Osteocyte (in vitro differentiated cells): Measurements from ENCODE around the gene OR10P1. TPM values are rescaled to one million over a fixed set of nuclear protein-coding genes. Genes with fewer than 3 reads are reported as not detected.

Experiments
- DNase-seq: peaks from one replicate; pipeline ENCODE4 v3.0.0; 2021; ENCODE audit warnings: mixed read lengths; ENCODE audit not compliant: unreplicated experiment; ENCODE audit errors: extremely low spot score
- H3K27ac Mint-ChIP-seq: one replicate; pipeline ENCODE4 v1.8.0; 2021; ENCODE audit warnings: mild to moderate bottlenecking, mixed read lengths; ENCODE audit not compliant: unreplicated experiment
- H3K27me3 Mint-ChIP-seq: one replicate; pipeline ENCODE4 v1.8.0; 2021; ENCODE audit warnings: mixed read lengths; ENCODE audit not compliant: unreplicated experiment
- H3K36me3 Mint-ChIP-seq: one replicate; pipeline ENCODE4 v1.8.0; 2021; ENCODE audit warnings: mixed read lengths; ENCODE audit not compliant: unreplicated experiment
- H3K4me1 Mint-ChIP-seq: one replicate; pipeline ENCODE4 v1.8.0; 2021; ENCODE audit warnings: mixed read lengths; ENCODE audit not compliant: unreplicated experiment
- H3K4me3 Mint-ChIP-seq: one replicate; pipeline ENCODE4 v1.8.0; 2021; ENCODE audit warnings: mild to moderate bottlenecking, moderate library complexity, mixed read lengths; ENCODE audit not compliant: unreplicated experiment
- H3K9me3 Mint-ChIP-seq: one replicate; pipeline ENCODE4 v1.8.0; 2021; ENCODE audit warnings: mixed read lengths; ENCODE audit not compliant: unreplicated experiment
- CTCF ChIP-seq: fragments of 200-600 bp; sonication (generic); IDR thresholded peaks from 2 replicates; pipeline ENCODE4 v1.5.0; 2021; ENCODE audit warnings: antibody characterized with exemption, mild to moderate bottlenecking, moderate library complexity
- total RNA-seq: library from RNA; stranded (reverse); gene quantifications from 2 replicates; pipeline ENCODE4 v1.2.1, GENCODE V29; 2021

The OR10P1 gene
- total RNA-seq, 1 donor from 2014 or later, result not detected

GRCh38 chr12:55666508-55666907 lies 29.8 kb downstream of the OR10P1 start:
- TF ChIP-seq CTCF, result no peak
- Mint-ChIP-seq H3K4me3 (no peak overlapping the region), H3K36me3 (no peaks in the 10 kb centered on the region), H3K9me3 (no peaks in the 10 kb centered on the region), H3K4me1 (peaks cover 4% of the 10 kb centered on the region), H3K27me3 (peaks cover 24% of the 10 kb centered on the region), H3K27ac (no peak overlapping the region)
- DNase-seq, result no peak

- no peak overlapping the region for H3K4me3 Mint-ChIP-seq
- no peak for DNase-seq
- H3K36me3 Mint-ChIP-seq, result no peaks in the 10 kb centered on the region
- no peaks in the 10 kb centered on the region for H3K4me1 Mint-ChIP-seq
- H3K9me3 Mint-ChIP-seq, result no peaks in the 10 kb centered on the region
- peaks cover 18% of the 10 kb centered on the region for H3K27me3 Mint-ChIP-seq
- H3K27ac Mint-ChIP-seq, result no peak overlapping the region
- TF ChIP-seq CTCF, result no peak
Observed at GRCh38 chr12:55670276-55670675, 33.6 kb downstream of the OR10P1 start.

GRCh38 chr12:55671746-55672145 lies 35.1 kb downstream of the OR10P1 start:
- H3K4me1 Mint-ChIP-seq, result no peaks in the 10 kb centered on the region
- no peak for TF ChIP-seq CTCF

GRCh38 chr12:55673638-55674037 lies 36.9 kb downstream of the OR10P1 start:
- Mint-ChIP-seq H3K9me3 (no peaks in the 10 kb centered on the region), H3K27me3 (peaks cover 28% of the 10 kb centered on the region), H3K27ac (no peak overlapping the region), H3K36me3 (no peaks in the 10 kb centered on the region), H3K4me1 (no peaks in the 10 kb centered on the region), H3K4me3 (no peak overlapping the region)
- no peak for TF ChIP-seq CTCF
- no peak for DNase-seq

More at GRCh38 chr12:55671746-55672145, 35.1 kb downstream of the OR10P1 start:
- Mint-ChIP-seq H3K9me3 (no peaks in the 10 kb centered on the region), H3K4me3 (no peak overlapping the region), H3K27ac (no peak overlapping the region), H3K36me3 (no peaks in the 10 kb centered on the region), H3K27me3 (peaks cover 28% of the 10 kb centered on the region)
- DNase-seq, result no peak

GRCh38 chr12:55675666-55676065 lies 39.0 kb downstream of the OR10P1 start:
- Mint-ChIP-seq H3K4me3 (no peak overlapping the region), H3K9me3 (no peaks in the 10 kb centered on the region), H3K36me3 (no peaks in the 10 kb centered on the region), H3K27me3 (peaks cover 39% of the 10 kb centered on the region), H3K27ac (no peak overlapping the region), H3K4me1 (no peaks in the 10 kb centered on the region)
- TF ChIP-seq CTCF, result no peak
- no peak for DNase-seq
